ENCODE data around the gene CALU. TPM values are rescaled to one million over a fixed set of nuclear protein-coding genes. Genes with fewer than 3 reads are reported as not detected.

The CALU gene
- total RNA-seq = 10 to 100 TPM; 30.9 to 33.1 TPM

DNA sequence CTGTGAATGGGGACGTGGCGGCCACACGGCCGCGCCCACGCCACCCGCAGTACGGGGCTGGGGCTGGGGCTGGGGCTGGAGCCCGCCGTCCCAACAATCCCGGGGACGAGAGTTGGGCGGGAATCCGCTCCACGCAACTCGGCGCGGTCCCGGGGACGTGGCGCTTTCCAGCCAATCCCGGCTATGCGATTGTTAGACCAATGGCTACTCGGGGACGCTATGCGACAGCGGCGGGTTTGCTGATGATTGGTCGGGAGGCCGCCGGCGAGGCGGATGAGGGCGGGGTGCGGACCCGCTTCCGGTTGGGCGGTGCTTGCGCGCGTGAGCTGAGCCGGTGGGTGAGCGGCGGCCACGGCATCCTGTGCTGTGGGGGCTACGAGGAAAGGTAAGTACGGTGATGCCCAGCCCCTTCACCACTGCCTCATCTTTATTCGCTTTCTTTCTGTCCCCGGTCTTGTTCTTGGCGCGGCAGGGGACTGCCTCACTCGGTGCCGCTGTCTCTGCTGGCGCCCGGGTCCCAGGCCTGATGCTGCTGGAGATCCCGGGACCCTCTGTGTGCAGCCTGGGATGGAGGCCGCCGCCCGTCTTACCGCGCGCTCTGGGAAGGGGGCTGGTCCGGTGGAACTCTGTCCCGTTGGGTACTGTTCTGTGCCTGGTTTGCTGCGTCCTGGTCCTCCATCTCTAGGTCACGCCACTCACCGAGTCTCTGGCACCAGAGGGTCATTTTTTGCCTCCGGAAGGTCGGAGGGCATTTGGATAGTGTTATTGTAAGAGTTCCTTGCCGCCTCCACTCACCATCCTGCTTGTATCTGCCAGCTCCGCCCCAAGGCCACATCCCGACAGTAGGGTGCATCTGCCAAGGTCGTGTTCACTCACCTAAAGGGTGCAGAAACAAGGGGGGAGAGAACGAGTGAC, at the start of gene CALU:
Gene CALU (plus strand): TSS at position 312 of the 915 bp plus-strand sequence. CDS start 9,225 bp downstream, outside the sequence.
- DNase-seq = peak; percentile 97
- ChIA-PET POLR2A (interaction anchor here (0.6 to 1.3 kb wide), 10 partner anchors 13 to 315 kb away, joined by 3 to 4 read pairs (median 3); no protein-coding TSS in a partner anchor), CTCF (interaction anchor here (1.1 to 3.2 kb wide), 6 partner anchors 11 to 144 kb away, joined by 3 to 17 read pairs (median 6); partner anchors contain the start of gene ATP6V1F)
- Mint-ChIP-seq H3K27me3 (no peaks in the 10 kb centered on the region), H3K9me3 (no peaks in the 10 kb centered on the region), H3K36me3 (ENCODE audit: low read depth) (peaks cover 14% of the 10 kb centered on the region), H3K27ac (peak within 1 kb of the TSS; percentile 90), H3K4me3 (peak within 1 kb of the TSS; percentile 99), H3K4me1 (ENCODE audit: low read depth) (peaks cover 42% of the 10 kb centered on the region)
- intact Hi-C loops (cut with micrococcal nuclease) = no loop called here
- ATAC-seq = peak; percentile 98
- TF ChIP-seq, protein P1, sequence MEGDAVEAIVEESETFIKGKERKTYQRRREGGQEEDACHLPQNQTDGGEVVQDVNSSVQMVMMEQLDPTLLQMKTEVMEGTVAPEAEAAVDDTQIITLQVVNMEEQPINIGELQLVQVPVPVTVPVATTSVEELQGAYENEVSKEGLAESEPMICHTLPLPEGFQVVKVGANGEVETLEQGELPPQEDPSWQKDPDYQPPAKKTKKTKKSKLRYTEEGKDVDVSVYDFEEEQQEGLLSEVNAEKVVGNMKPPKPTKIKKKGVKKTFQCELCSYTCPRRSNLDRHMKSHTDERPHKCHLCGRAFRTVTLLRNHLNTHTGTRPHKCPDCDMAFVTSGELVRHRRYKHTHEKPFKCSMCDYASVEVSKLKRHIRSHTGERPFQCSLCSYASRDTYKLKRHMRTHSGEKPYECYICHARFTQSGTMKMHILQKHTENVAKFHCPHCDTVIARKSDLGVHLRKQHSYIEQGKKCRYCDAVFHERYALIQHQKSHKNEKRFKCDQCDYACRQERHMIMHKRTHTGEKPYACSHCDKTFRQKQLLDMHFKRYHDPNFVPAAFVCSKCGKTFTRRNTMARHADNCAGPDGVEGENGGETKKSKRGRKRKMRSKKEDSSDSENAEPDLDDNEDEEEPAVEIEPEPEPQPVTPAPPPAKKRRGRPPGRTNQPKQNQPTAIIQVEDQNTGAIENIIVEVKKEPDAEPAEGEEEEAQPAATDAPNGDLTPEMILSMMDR (IDR thresholded peaks at IDR 0.05) = no peak

DNA sequence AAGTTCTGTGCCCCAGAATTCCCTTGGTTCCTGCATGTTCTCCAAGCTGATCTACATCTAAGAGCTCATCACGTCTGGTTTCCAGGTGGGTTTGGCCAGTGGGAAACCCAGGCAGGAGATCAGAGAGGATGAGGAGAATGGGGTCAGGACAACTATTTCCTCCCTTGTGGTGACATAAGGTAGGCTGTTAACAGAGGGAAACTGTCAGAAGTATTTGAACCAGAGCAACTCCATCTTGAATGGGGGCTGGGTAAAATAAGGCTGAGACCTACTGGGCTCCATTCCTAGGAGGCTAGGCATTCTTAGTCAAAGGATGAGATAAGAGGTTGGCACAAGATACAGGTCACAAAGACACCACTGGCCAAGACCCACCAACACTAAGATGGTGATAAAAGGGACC, 47.9 kb upstream of the CALU start:
- Mint-ChIP-seq H3K4me1 (ENCODE audit: low read depth) (no peaks in the 10 kb centered on the region), H3K27me3 (peaks cover 5% of the 10 kb centered on the region), H3K4me3 (no peak overlapping the region), H3K27ac (no peak overlapping the region), H3K9me3 (no peaks in the 10 kb centered on the region), H3K36me3 (ENCODE audit: low read depth) (no peaks in the 10 kb centered on the region)
- intact Hi-C loops (cut with micrococcal nuclease) = no loop called here
- POLR2A ChIA-PET = no interaction called here
- CTCF ChIA-PET = no interaction called here
- no peak for ATAC-seq
- TF ChIP-seq, protein P1 (IDR thresholded peaks at IDR 0.05) = no peak
- no peak for DNase-seq

DNA sequence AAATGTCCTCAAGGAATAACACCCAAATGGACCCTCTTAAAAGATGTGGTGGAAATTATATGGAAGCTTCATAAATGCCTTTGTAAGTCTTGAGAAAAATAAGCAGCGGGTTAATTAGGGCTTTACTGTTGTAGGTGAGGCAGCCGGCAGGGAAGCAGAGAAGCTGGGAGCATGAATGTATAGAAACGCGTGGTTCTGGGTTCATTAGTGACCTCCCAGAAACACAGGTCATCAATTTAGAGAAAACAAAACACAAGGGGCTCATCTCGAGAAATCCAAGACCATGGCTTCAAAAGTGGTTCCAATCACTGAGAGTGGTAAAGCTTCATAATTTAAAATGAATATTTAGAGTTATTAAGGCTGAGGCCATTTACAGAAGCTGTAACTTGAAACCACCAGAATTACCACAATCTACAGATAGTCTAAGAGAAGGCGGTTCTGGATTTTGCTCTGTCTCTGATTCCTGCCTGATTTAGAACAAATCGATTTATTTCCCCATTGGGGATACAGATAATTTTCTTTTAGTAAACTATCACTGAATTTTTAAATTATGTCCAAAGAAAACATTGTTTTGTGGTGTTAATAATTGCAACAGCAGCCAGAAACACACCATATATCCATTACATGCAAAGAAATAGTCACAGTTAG, 46.4 kb upstream of the CALU start:
- DNase-seq (no peak), ATAC-seq (no peak)
- Mint-ChIP-seq H3K27ac (no peak overlapping the region), H3K4me1 (ENCODE audit: low read depth) (peaks cover 5% of the 10 kb centered on the region), H3K36me3 (ENCODE audit: low read depth) (no peaks in the 10 kb centered on the region), H3K9me3 (no peaks in the 10 kb centered on the region), H3K27me3 (peaks cover 18% of the 10 kb centered on the region), H3K4me3 (no peak overlapping the region)
- ChIA-PET CTCF (interaction anchor here (0.7 to 1.0 kb wide), 2 partner anchors 191 to 245 kb away, joined by 3 read pairs; partner anchors contain the start of gene IRF5), POLR2A (no interaction called here)
- intact Hi-C loops (cut with micrococcal nuclease) = no loop called here
- TF ChIP-seq, protein P1 (IDR thresholded peaks at IDR 0.05) = no peak

DNA sequence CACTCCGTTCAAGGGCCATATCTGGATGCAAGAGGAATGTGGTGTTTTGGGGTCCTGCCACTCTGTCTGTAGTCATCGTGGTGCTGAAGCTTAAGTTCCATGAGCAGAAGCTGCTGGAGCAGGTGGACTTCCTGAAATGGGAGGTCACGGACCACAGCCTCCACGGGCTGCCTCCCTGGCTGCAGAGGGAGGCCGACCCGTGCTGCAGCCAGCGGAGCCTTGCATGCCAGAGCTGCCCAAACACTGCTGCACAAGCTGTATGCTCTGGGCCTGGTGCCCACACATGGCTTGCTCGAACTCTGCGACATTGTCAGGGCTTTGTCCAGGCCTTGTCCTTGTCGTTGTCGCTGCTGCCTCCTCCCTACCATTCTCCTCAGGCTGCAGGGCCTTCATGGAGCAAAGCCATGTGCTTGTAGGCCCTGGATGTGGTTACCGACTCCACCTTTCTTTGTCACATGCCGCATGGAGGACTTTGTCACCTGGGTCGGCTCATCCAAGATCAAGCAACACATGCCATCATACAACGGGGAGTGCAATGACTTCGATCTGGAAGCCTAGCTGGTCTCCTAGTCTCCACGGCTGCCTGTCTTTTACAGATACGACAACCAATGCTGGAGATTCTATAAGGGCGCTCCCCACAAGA, 45.7 kb upstream of the CALU start:
- TF ChIP-seq, protein P1 (IDR thresholded peaks at IDR 0.05) = no peak
- peaks cover 26% of the 10 kb centered on the region for H3K27me3 Mint-ChIP-seq
- no peak for ATAC-seq

More for the DNA sequence above, 45.7 kb upstream of the CALU start:
- Mint-ChIP-seq H3K9me3 (no peaks in the 10 kb centered on the region), H3K4me3 (no peak overlapping the region), H3K4me1 (ENCODE audit: low read depth) (peaks cover 6% of the 10 kb centered on the region), H3K27ac (no peak overlapping the region), H3K36me3 (ENCODE audit: low read depth) (no peaks in the 10 kb centered on the region)
- intact Hi-C loops (cut with micrococcal nuclease) = no loop called here
- ChIA-PET CTCF (no interaction called here), POLR2A (no interaction called here)
- DNase-seq = no peak
